Breast epithelium (tissue), 3 donors: ENCODE data around the gene MERTK.

Source experiments
- POLR2A ChIP-seq: fragments of 450-650 bp; IDR thresholded peaks from one replicate; pipeline ENCODE4 v1.6.1; 2016; ENCODE audit warnings: antibody characterized with exemption, mild to moderate bottlenecking, moderate library complexity
- TF ChIP-seq, protein P1 (sequence below), 3 donors: fragments of 450-650 bp; IDR thresholded peaks; one replicate each; pipeline ENCODE4 v1.5.1; 2016 to 2017; ENCODE audit warnings: antibody characterized with exemption in 3 of 3, mild to moderate bottlenecking in 3 of 3, moderate library complexity in 3 of 3

DNA sequence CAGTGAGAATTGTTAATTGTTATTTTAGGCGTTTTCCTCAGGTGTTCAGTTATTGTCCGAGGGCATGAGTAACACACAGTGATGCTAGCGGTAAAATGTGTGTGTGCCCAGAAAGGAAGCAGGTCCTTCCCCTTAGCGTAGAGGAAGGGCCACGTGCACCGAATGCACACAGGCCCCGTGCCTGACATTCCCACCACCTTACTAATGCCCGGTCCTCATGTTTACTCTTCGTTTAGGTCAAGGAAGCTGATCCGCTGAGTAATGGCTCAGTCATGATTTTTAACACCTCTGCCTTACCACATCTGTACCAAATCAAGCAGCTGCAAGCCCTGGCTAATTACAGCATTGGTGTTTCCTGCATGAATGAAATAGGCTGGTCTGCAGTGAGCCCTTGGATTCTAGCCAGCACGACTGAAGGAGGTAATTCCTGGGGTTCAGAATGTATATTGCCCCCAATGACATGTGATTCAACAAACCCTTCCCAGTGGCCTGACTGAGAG lies 76.7 kb downstream of the MERTK start:
- TF ChIP-seq, protein P1, sequence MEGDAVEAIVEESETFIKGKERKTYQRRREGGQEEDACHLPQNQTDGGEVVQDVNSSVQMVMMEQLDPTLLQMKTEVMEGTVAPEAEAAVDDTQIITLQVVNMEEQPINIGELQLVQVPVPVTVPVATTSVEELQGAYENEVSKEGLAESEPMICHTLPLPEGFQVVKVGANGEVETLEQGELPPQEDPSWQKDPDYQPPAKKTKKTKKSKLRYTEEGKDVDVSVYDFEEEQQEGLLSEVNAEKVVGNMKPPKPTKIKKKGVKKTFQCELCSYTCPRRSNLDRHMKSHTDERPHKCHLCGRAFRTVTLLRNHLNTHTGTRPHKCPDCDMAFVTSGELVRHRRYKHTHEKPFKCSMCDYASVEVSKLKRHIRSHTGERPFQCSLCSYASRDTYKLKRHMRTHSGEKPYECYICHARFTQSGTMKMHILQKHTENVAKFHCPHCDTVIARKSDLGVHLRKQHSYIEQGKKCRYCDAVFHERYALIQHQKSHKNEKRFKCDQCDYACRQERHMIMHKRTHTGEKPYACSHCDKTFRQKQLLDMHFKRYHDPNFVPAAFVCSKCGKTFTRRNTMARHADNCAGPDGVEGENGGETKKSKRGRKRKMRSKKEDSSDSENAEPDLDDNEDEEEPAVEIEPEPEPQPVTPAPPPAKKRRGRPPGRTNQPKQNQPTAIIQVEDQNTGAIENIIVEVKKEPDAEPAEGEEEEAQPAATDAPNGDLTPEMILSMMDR (IDR thresholded peaks at IDR 0.05) = no peak
- TF ChIP-seq POLR2A = no peak
